H1 (cell line): ENCODE results near the gene AFF2. TPM values are rescaled to one million over a fixed set of nuclear protein-coding genes. Genes with fewer than 3 reads are reported as not detected.

ENCODE experiments used
- CHD1 ChIP-seq: IDR thresholded peaks from 2 replicates; pipeline ENCODE4 v1.6.1; 2012; ENCODE audit warnings: low read depth, low read length, improper control_type of control experiment
- CHD2 ChIP-seq: IDR thresholded peaks from 2 replicates; pipeline ENCODE4 v1.6.1; 2012; ENCODE audit warnings: low read length, improper control_type of control experiment
- NANOG ChIP-seq: IDR thresholded peaks from 2 replicates; pipeline ENCODE4 v1.6.1; 2011; ENCODE audit warnings: low read length, low read depth, mild to moderate bottlenecking, inconsistent platforms; ENCODE audit not compliant: insufficient read depth, poor library complexity, severe bottlenecking
- RXRA ChIP-seq: IDR thresholded peaks from 2 replicates; pipeline ENCODE4 v1.6.1; 2011; ENCODE audit warnings: low read depth, mild to moderate bottlenecking, low read length, moderate library complexity; ENCODE audit not compliant: insufficient read depth
- SIN3A ChIP-seq, 2 experiments: IDR thresholded peaks in 1 of 2; conservative IDR thresholded peaks in 1 of 2; 2 replicates each; pipeline ENCODE4 v1.6.1; 2011 to 2012; ENCODE audit warnings: low read length in 2 of 2, improper control_type of control experiment in 1 of 2, low read depth in 1 of 2, mild to moderate bottlenecking in 1 of 2
- SP2 ChIP-seq: IDR thresholded peaks from 2 replicates; pipeline ENCODE4 v1.6.1; 2012; ENCODE audit warnings: mild to moderate bottlenecking, low read length, inconsistent platforms
- SRF ChIP-seq: IDR thresholded peaks from 2 replicates; pipeline ENCODE4 v1.6.1; 2011; ENCODE audit warnings: mild to moderate bottlenecking, low read depth, low read length, moderate library complexity
- SUZ12 ChIP-seq: fragments of 200-600 bp; sonication (generic); IDR thresholded peaks from 2 replicates; pipeline ENCODE4 v1.6.1; 2012; ENCODE audit warnings: mild to moderate bottlenecking, inconsistent platforms, low read length, moderate library complexity, mixed read lengths
- TCF12 ChIP-seq: IDR thresholded peaks from 2 replicates; pipeline ENCODE4 v1.6.1; 2011; ENCODE audit warnings: low read depth, mild to moderate bottlenecking, low read length
- ZNF274 ChIP-seq: IDR thresholded peaks from 2 replicates; pipeline ENCODE4 v1.7.0; 2012; ENCODE audit warnings: low read length, borderline replicate concordance; ENCODE audit errors: extremely low read depth
- polyA plus RNA-seq, 7 experiments: library from polyadenylated mRNA; depleted of rRNA in 3 of 7; stranded (reverse) in 5 of 7; unstranded in 2 of 7; fragments of >200 nt in 5 of 7; fragments of 200-250 nt in 2 of 7; gene quantifications; 1 replicate in 5 of 7; 2 replicates in 1 of 7; 4 replicates in 1 of 7; pipeline versions ENCODE4 v1.2.1 to v1.2.3, GENCODE V29; 2011 to 2013; ENCODE audit warnings: missing spikeins in 2 of 7, mixed read lengths in 2 of 7
- total RNA-seq: library from RNA; stranded (reverse); fragmentation: NEBNext Ultra II Directional; extraction: Animal tissue kit (Norgen Biotek cat#: 25700); gene quantifications from 2 replicates; pipeline ENCODE4 v1.2.1, GENCODE V29; 2021
- TF ChIP-seq, protein P1 (sequence below): fragments of 300-600 bp; sonication (generic); IDR thresholded peaks from 2 replicates; pipeline ENCODE4 v1.7.1; 2012; ENCODE audit warnings: low read length, moderate library complexity, mild to moderate bottlenecking, inconsistent platforms; ENCODE audit not compliant: insufficient replicate concordance
- TF ChIP-seq, protein P2 (sequence below): IDR thresholded peaks from 2 replicates; pipeline ENCODE4 v1.6.1; 2011; ENCODE audit warnings: low read depth, mild to moderate bottlenecking, low read length; ENCODE audit not compliant: insufficient read depth

Gene AFF2
- total and polyA plus RNA-seq, 2 of the 8 experiments (the other 6 are each of a cell fraction or from before 2014, with no cell fraction given) = 2.0 to 7.3 TPM

DNA sequence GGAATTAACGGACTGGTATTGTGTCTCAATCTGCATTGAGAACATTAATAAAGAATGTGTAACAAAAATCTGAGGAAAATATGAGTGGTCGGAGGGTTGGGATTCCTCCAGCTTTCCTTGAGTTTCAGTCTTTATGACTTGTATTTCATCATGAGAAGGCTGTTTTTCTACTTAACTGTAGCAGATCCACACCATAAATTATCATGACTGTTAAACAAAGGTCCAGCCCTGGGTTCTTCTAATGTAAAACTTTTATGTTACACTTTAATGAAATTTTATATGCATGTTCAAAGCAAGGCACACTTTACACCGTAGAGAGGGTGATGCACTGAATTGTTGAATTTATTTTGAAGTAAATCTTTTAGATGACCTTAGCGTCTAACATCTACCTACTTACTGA lies 7.0 kb downstream of the AFF2 start (continued):
- TF ChIP-seq, protein P1, sequence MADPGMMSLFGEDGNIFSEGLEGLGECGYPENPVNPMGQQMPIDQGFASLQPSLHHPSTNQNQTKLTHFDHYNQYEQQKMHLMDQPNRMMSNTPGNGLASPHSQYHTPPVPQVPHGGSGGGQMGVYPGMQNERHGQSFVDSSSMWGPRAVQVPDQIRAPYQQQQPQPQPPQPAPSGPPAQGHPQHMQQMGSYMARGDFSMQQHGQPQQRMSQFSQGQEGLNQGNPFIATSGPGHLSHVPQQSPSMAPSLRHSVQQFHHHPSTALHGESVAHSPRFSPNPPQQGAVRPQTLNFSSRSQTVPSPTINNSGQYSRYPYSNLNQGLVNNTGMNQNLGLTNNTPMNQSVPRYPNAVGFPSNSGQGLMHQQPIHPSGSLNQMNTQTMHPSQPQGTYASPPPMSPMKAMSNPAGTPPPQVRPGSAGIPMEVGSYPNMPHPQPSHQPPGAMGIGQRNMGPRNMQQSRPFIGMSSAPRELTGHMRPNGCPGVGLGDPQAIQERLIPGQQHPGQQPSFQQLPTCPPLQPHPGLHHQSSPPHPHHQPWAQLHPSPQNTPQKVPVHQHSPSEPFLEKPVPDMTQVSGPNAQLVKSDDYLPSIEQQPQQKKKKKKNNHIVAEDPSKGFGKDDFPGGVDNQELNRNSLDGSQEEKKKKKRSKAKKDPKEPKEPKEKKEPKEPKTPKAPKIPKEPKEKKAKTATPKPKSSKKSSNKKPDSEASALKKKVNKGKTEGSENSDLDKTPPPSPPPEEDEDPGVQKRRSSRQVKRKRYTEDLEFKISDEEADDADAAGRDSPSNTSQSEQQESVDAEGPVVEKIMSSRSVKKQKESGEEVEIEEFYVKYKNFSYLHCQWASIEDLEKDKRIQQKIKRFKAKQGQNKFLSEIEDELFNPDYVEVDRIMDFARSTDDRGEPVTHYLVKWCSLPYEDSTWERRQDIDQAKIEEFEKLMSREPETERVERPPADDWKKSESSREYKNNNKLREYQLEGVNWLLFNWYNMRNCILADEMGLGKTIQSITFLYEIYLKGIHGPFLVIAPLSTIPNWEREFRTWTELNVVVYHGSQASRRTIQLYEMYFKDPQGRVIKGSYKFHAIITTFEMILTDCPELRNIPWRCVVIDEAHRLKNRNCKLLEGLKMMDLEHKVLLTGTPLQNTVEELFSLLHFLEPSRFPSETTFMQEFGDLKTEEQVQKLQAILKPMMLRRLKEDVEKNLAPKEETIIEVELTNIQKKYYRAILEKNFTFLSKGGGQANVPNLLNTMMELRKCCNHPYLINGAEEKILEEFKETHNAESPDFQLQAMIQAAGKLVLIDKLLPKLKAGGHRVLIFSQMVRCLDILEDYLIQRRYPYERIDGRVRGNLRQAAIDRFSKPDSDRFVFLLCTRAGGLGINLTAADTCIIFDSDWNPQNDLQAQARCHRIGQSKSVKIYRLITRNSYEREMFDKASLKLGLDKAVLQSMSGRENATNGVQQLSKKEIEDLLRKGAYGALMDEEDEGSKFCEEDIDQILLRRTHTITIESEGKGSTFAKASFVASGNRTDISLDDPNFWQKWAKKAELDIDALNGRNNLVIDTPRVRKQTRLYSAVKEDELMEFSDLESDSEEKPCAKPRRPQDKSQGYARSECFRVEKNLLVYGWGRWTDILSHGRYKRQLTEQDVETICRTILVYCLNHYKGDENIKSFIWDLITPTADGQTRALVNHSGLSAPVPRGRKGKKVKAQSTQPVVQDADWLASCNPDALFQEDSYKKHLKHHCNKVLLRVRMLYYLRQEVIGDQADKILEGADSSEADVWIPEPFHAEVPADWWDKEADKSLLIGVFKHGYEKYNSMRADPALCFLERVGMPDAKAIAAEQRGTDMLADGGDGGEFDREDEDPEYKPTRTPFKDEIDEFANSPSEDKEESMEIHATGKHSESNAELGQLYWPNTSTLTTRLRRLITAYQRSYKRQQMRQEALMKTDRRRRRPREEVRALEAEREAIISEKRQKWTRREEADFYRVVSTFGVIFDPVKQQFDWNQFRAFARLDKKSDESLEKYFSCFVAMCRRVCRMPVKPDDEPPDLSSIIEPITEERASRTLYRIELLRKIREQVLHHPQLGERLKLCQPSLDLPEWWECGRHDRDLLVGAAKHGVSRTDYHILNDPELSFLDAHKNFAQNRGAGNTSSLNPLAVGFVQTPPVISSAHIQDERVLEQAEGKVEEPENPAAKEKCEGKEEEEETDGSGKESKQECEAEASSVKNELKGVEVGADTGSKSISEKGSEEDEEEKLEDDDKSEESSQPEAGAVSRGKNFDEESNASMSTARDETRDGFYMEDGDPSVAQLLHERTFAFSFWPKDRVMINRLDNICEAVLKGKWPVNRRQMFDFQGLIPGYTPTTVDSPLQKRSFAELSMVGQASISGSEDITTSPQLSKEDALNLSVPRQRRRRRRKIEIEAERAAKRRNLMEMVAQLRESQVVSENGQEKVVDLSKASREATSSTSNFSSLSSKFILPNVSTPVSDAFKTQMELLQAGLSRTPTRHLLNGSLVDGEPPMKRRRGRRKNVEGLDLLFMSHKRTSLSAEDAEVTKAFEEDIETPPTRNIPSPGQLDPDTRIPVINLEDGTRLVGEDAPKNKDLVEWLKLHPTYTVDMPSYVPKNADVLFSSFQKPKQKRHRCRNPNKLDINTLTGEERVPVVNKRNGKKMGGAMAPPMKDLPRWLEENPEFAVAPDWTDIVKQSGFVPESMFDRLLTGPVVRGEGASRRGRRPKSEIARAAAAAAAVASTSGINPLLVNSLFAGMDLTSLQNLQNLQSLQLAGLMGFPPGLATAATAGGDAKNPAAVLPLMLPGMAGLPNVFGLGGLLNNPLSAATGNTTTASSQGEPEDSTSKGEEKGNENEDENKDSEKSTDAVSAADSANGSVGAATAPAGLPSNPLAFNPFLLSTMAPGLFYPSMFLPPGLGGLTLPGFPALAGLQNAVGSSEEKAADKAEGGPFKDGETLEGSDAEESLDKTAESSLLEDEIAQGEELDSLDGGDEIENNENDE = no peak
- TF ChIP-seq SUZ12 = no peak
- TF ChIP-seq RXRA = no peak
- no peak for TF ChIP-seq ZNF274
- TF ChIP-seq, protein P2, sequence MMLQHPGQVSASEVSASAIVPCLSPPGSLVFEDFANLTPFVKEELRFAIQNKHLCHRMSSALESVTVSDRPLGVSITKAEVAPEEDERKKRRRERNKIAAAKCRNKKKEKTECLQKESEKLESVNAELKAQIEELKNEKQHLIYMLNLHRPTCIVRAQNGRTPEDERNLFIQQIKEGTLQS = no peak
- TF ChIP-seq TCF12 = no peak
- no peak for TF ChIP-seq SP2
- no peak for TF ChIP-seq CHD1
- TF ChIP-seq SIN3A (conservative IDR thresholded peaks at IDR 0.05 in 1 of 2, IDR thresholded peaks at IDR 0.05 in 1 of 2; ENCODE audit: low read depth in 1 of 2, low read length in 2 of 2) = no peak
- no peak for TF ChIP-seq SRF
- TF ChIP-seq CHD2 = no peak
- TF ChIP-seq NANOG = no peak
